Neural progenitor cell (in vitro differentiated cells): Measurements from ENCODE around the gene PVALEF. TPM values are rescaled to one million over a fixed set of nuclear protein-coding genes. Genes with fewer than 3 reads are reported as not detected.

Source experiments
- DNase-seq: peaks from one replicate; pipeline ENCODE4 v3.0.0-alpha.2; 2016; ENCODE audit warnings: low spot score
- H2AFZ ChIP-seq: fragments of 200-600 bp; sonication (generic); replicated peaks from 2 replicates; pipeline ENCODE4 v1.6.1; 2016; ENCODE audit warnings: antibody characterized with exemption
- H3F3A ChIP-seq: fragments of 200-600 bp; sonication (generic); 2 replicates; pipeline ENCODE4 v1.6.1; 2016; ENCODE audit warnings: antibody characterized with exemption, low read depth
- H3K27ac ChIP-seq: fragments of 200-600 bp; sonication (generic); 2 replicates; pipeline ENCODE4 v1.5.1; 2016; ENCODE audit warnings: mild to moderate bottlenecking
- H3K27me3 ChIP-seq: fragments of 200-600 bp; sonication (generic); 2 replicates; pipeline ENCODE4 v1.6.1; 2016; ENCODE audit warnings: mild to moderate bottlenecking, moderate library complexity
- H3K36me3 ChIP-seq: fragments of 200-600 bp; sonication (generic); 2 replicates; pipeline ENCODE4 v1.5.1; 2016
- H3K4me1 ChIP-seq: fragments of 200-600 bp; sonication (generic); 2 replicates; pipeline ENCODE4 v1.6.1; 2016; ENCODE audit warnings: mixed run types
- H3K4me2 ChIP-seq: fragments of 200-600 bp; sonication (generic); 2 replicates; pipeline ENCODE4 v1.6.1; 2016
- H3K4me3 ChIP-seq: fragments of 200-600 bp; sonication (generic); 2 replicates; pipeline ENCODE4 v1.5.1; 2016
- H3K79me2 ChIP-seq: fragments of 200-600 bp; sonication (generic); 2 replicates; pipeline ENCODE4 v1.6.1; 2016; ENCODE audit warnings: low read depth
- H3K9ac ChIP-seq: fragments of 200-600 bp; sonication (generic); 2 replicates; pipeline ENCODE4 v1.6.1; 2016
- H3K9me3 ChIP-seq: fragments of 200-600 bp; sonication (generic); 2 replicates; pipeline ENCODE4 v1.5.1; 2016; ENCODE audit warnings: low read depth
- H4K20me1 ChIP-seq: fragments of 200-600 bp; sonication (generic); 2 replicates; pipeline ENCODE4 v1.6.1; 2016; ENCODE audit warnings: low read depth
- H3K27ac Mint-ChIP-seq: 3 replicates; pipeline ENCODE4 v1.8.0; 2021; ENCODE audit warnings: mixed read lengths
- H3K27me3 Mint-ChIP-seq: 2 replicates; pipeline ENCODE4 v1.8.0; 2022; ENCODE audit warnings: low read depth, mild to moderate bottlenecking, inconsistent platforms, moderate library complexity, mixed read lengths; ENCODE audit not compliant: insufficient read depth
- H3K36me3 Mint-ChIP-seq: 3 replicates; pipeline ENCODE4 v1.8.0; 2021; ENCODE audit warnings: mixed read lengths
- H3K4me1 Mint-ChIP-seq: 3 replicates; pipeline ENCODE4 v1.8.0; 2021; ENCODE audit warnings: mixed read lengths
- H3K4me3 Mint-ChIP-seq: 3 replicates; pipeline ENCODE4 v1.8.0; 2021; ENCODE audit warnings: mild to moderate bottlenecking, moderate library complexity, mixed read lengths
- H3K9me3 Mint-ChIP-seq: 3 replicates; pipeline ENCODE4 v1.8.0; 2020; ENCODE audit warnings: mixed read lengths
- EZH2 ChIP-seq: fragments of 200-600 bp; sonication (generic); IDR thresholded peaks from 2 replicates; pipeline ENCODE4 v1.6.1; 2017; ENCODE audit warnings: antibody characterized with exemption, mild to moderate bottlenecking, moderate library complexity
- EZH2phosphoT487 ChIP-seq: fragments of 200-600 bp; sonication (generic); IDR thresholded peaks from 2 replicates; pipeline ENCODE4 v1.6.1; 2017; ENCODE audit warnings: antibody characterized with exemption
- total RNA-seq: library from RNA; depleted of rRNA; stranded (reverse); fragments of >200 nt; gene quantifications from 2 replicates; pipeline ENCODE4 v1.2.3, GENCODE V29; 2015; ENCODE audit warnings: low replicate concordance
- TF ChIP-seq, protein P1 (sequence below): fragments of 200-600 bp; sonication (generic); IDR thresholded peaks from 2 replicates; pipeline ENCODE4 v1.5.1; 2017; ENCODE audit warnings: antibody characterized with exemption, mild to moderate bottlenecking

Gene PVALEF
- total RNA-seq, 1 donor from 2014 or later, result not detected

DNA sequence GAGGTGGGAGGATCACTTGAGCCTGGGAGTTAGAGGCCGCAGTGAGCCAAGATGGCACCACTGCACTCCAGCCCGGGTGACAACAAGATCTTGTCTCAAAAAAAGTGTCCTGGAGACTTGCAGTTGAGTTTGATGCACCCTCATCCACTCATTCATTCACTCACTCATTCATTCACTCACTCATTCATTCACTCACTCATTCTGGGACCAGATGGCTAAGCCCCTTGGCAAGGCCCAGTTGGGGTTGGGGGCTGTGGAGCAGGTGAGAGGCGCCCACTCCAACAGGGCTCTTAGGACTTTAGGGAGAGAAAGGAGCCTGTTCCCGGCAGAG is 1.9 kb downstream of the PVALEF start:
- Histone ChIP-seq H3K4me3 (no peak overlapping the region), H2AFZ (no peak overlapping the region), H3K9me3 (no peaks in the 10 kb centered on the region), H3F3A (peaks cover 21% of the 10 kb centered on the region), H3K79me2 (no peaks in the 10 kb centered on the region), H3K27me3 (peaks cover 9% of the 10 kb centered on the region), H3K4me1 (peaks cover 13% of the 10 kb centered on the region), H4K20me1 (no peaks in the 10 kb centered on the region), H3K4me2 (no peak overlapping the region), H3K9ac (no peak overlapping the region), H3K27ac (no peak overlapping the region), H3K36me3 (no peaks in the 10 kb centered on the region)
- peaks cover 2% of the 10 kb centered on the region for H3K9me3 Mint-ChIP-seq
- peaks cover 6% of the 10 kb centered on the region for H3K4me1 Mint-ChIP-seq
- DNase-seq, result no peak
- H3K27ac Mint-ChIP-seq, result peak overlapping the region; percentile 72
- peak overlapping the region; percentile 79 for H3K4me3 Mint-ChIP-seq
- no peak for TF ChIP-seq EZH2
- no peaks in the 10 kb centered on the region for H3K36me3 Mint-ChIP-seq
- no peaks in the 10 kb centered on the region for H3K27me3 Mint-ChIP-seq

DNA sequence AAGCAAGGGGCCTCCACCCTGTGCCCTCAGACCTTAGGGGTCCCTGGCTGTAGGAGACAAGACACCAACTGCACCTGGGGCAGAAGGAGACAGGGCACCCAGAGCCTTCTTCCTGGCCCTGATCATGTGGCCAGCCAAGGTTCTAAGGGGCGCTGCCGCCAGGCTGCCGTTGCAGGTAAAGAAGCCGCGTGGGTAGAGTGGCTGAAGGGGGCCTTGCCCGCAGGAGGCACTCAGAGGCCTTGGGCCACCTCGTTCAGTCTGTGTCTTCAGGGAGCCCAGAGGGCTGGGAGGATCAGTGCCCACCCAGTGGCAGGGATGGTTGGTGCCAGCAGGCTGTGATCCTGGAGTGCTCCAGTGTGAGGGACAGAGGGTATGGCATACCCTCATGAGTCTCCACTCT is 2.3 kb downstream of the PVALEF start:
- no peaks in the 10 kb centered on the region for H4K20me1 ChIP-seq
- no peak for DNase-seq
- Mint-ChIP-seq H3K27ac (no peak overlapping the region), H3K36me3 (no peaks in the 10 kb centered on the region), H3K9me3 (peaks cover 3% of the 10 kb centered on the region), H3K27me3 (no peaks in the 10 kb centered on the region), H3K4me1 (peaks cover 6% of the 10 kb centered on the region), H3K4me3 (no peak overlapping the region)
- no peak overlapping the region for H3K4me2 ChIP-seq
- H3K27me3 ChIP-seq, result peaks cover 9% of the 10 kb centered on the region
- H3K9me3 ChIP-seq, result no peaks in the 10 kb centered on the region
- H2AFZ ChIP-seq, result no peak overlapping the region
- no peak overlapping the region for H3K4me3 ChIP-seq
- H3F3A ChIP-seq, result peaks cover 21% of the 10 kb centered on the region
- H3K27ac ChIP-seq, result no peak overlapping the region
- no peaks in the 10 kb centered on the region for H3K36me3 ChIP-seq
- TF ChIP-seq EZH2 (no peak), EZH2phosphoT487 (no peak)
- TF ChIP-seq, protein P1, sequence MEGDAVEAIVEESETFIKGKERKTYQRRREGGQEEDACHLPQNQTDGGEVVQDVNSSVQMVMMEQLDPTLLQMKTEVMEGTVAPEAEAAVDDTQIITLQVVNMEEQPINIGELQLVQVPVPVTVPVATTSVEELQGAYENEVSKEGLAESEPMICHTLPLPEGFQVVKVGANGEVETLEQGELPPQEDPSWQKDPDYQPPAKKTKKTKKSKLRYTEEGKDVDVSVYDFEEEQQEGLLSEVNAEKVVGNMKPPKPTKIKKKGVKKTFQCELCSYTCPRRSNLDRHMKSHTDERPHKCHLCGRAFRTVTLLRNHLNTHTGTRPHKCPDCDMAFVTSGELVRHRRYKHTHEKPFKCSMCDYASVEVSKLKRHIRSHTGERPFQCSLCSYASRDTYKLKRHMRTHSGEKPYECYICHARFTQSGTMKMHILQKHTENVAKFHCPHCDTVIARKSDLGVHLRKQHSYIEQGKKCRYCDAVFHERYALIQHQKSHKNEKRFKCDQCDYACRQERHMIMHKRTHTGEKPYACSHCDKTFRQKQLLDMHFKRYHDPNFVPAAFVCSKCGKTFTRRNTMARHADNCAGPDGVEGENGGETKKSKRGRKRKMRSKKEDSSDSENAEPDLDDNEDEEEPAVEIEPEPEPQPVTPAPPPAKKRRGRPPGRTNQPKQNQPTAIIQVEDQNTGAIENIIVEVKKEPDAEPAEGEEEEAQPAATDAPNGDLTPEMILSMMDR, result no peak
- peaks cover 13% of the 10 kb centered on the region for H3K4me1 ChIP-seq
- H3K9ac ChIP-seq, result no peak overlapping the region
- H3K79me2 ChIP-seq, result no peaks in the 10 kb centered on the region

DNA sequence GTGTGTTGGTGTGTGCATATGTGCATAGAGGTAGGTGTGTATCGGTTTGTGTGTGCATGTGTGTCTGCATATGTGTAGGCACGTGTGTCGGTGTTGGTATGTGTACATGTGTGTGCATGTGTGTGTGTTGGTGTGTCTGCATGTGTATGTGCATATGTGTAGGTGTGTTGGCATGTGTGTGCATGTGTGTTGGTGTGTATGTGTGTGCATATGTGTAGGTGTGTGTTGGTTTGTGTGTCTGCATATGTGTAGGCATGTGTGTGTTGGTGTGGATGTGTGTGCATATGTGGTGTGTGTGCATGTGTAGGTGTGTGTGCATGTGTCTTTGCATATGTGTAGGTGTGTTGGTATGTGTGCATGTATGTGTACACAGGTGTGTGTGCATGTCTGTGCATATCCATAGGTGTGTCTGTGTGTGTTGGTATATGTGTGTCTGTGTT is 4.6 kb downstream of the PVALEF start:
- no peaks in the 10 kb centered on the region for H3K9me3 ChIP-seq
- no peak overlapping the region for H3K27ac ChIP-seq
- H3K4me3 ChIP-seq, result no peak overlapping the region
- DNase-seq, result no peak
- no peak overlapping the region for H2AFZ ChIP-seq
- no peaks in the 10 kb centered on the region for H4K20me1 ChIP-seq
- H3K27me3 Mint-ChIP-seq, result peaks cover 3% of the 10 kb centered on the region
- H3K9me3 Mint-ChIP-seq, result peaks cover 13% of the 10 kb centered on the region
- no peak overlapping the region for H3K4me3 Mint-ChIP-seq
- TF ChIP-seq EZH2phosphoT487 (no peak), EZH2 (no peak)
- TF ChIP-seq, protein P1, result no peak
- H3K4me2 ChIP-seq, result no peak overlapping the region
- H3K27me3 ChIP-seq, result peaks cover 9% of the 10 kb centered on the region
- H3K36me3 ChIP-seq, result no peaks in the 10 kb centered on the region
- H3F3A ChIP-seq, result peaks cover 15% of the 10 kb centered on the region
- H3K27ac Mint-ChIP-seq, result no peak overlapping the region
- peaks cover 11% of the 10 kb centered on the region for H3K4me1 ChIP-seq
- H3K79me2 ChIP-seq, result no peaks in the 10 kb centered on the region
- H3K36me3 Mint-ChIP-seq, result peaks cover 3% of the 10 kb centered on the region
- H3K4me1 Mint-ChIP-seq, result peaks cover 3% of the 10 kb centered on the region
- no peak overlapping the region for H3K9ac ChIP-seq

DNA sequence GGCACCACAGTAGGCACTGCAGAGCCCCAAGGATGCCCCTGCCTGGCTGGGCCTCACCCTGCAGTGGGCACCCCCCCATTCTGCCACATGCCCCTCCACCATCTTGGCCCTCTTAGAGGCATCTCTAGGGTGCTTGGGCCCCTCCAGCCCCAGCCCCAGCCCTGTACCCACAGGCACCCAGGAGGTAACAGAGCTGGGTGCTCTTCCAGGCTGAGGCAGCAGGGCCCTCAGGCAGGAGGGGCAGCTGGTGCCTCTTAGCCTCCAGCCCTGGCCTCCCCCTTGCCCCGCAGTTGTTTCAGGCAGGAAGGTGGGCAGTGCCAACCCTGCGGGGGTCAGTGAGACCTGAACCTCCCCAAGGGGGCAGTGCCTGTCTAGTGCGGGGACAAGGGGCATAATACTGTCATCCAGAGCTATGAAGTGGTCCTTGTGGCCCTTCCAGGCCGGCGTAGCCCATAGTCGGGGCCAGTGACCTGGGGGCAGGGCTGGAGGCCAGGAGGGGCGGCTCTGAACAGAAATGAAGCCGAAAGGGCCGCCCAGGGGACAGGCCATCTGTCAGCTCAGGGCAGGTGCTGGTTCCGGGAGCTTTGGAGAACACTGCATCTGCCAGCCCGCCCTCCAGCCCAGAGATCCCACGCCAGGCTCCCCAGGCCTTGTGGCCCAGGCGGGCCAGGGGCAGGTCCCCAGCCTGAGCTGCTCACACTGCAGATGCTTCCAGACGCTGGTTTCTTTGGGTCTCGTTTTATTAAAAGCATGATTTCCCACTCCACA is 5.6 kb downstream of the PVALEF start:
- H3K4me1 Mint-ChIP-seq, result peaks cover 3% of the 10 kb centered on the region
- H2AFZ ChIP-seq, result no peak overlapping the region
- H3K27ac Mint-ChIP-seq, result no peak overlapping the region
- peaks cover 4% of the 10 kb centered on the region for H3K27me3 Mint-ChIP-seq
- peaks cover 3% of the 10 kb centered on the region for H3K36me3 Mint-ChIP-seq
- H3K79me2 ChIP-seq, result no peaks in the 10 kb centered on the region
- H3K36me3 ChIP-seq, result no peaks in the 10 kb centered on the region
- peaks cover 9% of the 10 kb centered on the region for H3F3A ChIP-seq
- no peaks in the 10 kb centered on the region for H4K20me1 ChIP-seq
- H3K4me3 Mint-ChIP-seq, result no peak overlapping the region
- H3K27me3 ChIP-seq, result peaks cover 9% of the 10 kb centered on the region
- TF ChIP-seq EZH2, result no peak
- TF ChIP-seq, protein P1, result no peak
- no peak for TF ChIP-seq EZH2phosphoT487
- no peak overlapping the region for H3K4me2 ChIP-seq
- peaks cover 22% of the 10 kb centered on the region for H3K9me3 Mint-ChIP-seq
- H3K9me3 ChIP-seq, result no peaks in the 10 kb centered on the region
- no peak overlapping the region for H3K4me3 ChIP-seq
- H3K9ac ChIP-seq, result no peak overlapping the region
- DNase-seq, result no peak
- peaks cover 3% of the 10 kb centered on the region for H3K4me1 ChIP-seq
- H3K27ac ChIP-seq, result no peak overlapping the region
